ENCODE measurements around the gene PSENEN.
A peak's percentile ranks its signal among the peaks of the same experiment; 100 is the strongest.

PSENEN gene

GRCh38 chr19:35755550-35756376 lies 10.3 kb downstream of the PSENEN start:
- H3K27ac ChIP-seq (ENCODE audit: low read depth, low read length), result no peak overlapping the region
- no peak overlapping the region for H3K9ac ChIP-seq (ENCODE audit: low read depth, low read length)
- no peaks in the 10 kb centered on the region for H3K9me3 ChIP-seq (ENCODE audit: control insufficient read depth, insufficient read depth, low read length)
- H3K27me3 ChIP-seq (ENCODE audit: control insufficient read depth, insufficient read depth, low read length), result peaks cover 3% of the 10 kb centered on the region; the same call in 1 of the 2 replicates
- H3K4me3 ChIP-seq (ENCODE audit: low read depth, low read length), result peak overlapping the region; percentile 64
- H3K4me1 ChIP-seq (ENCODE audit: control insufficient read depth, insufficient read depth, low read length), result peaks cover 9% of the 10 kb centered on the region; the same call in 1 of the 2 replicates
- H3K36me3 ChIP-seq (ENCODE audit: control insufficient read depth, insufficient read depth, low read length), result peaks cover 17% of the 10 kb centered on the region; the same call in 1 of the 2 replicates

DNA sequence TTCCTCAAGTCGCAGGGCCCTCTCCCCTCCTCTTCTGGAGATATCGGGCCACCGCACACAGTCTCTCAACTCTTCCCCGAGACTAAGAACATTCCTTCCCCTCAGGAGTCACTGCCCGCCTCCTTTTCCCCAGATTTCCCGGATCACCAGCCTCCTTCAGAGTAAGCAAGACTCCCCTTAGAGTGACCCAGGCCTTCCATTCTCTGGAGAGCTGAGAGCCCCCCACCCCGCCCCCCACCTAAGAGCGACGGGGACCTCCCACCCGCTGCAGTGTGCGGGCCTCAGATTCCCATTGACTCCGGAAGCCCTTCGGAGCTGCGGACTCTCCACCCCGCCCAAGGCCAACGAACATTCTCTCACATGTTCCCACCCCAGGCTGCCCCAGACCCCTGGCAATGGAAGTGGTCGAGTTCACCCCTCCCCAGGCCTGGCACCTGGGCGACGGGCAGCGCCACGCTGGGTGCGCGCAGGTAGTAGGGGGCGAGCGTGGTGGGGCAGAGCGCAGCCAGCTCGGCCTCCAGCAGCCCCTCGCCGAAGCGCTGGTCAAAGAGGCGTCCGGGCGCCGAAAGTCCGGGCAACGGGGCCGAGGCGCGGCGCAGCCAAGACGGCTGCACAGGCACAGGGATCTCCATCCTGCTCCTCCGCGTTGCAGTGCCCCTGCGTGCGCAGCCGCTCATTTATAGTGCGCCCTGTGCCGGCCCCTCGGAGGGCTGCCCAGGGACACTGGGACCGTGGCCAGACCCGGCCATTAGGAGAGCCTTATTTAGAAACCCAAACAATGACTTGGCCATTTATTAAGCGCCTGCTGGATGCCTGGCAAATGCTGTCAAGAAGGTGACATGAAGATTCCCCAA lies 11.2 kb downstream of the PSENEN start, which contains the start of gene HSPB6:
TSS of gene HSPB6 (minus strand) at position 653 of the 854 bp plus-strand sequence. CDS start at position 632, 21 bp downstream.
- H3K4me1 ChIP-seq (ENCODE audit: control insufficient read depth, insufficient read depth, low read length), result peaks cover 9% of the 10 kb centered on the region; the same call in 1 of the 2 replicates
- peaks cover 21% of the 10 kb centered on the region; the same call in 1 of the 2 replicates for H3K36me3 ChIP-seq (ENCODE audit: control insufficient read depth, insufficient read depth, low read length)
- H3K4me3 ChIP-seq (ENCODE audit: low read depth, low read length), result peak within 1 kb of the TSS; percentile 98
- H3K9ac ChIP-seq (ENCODE audit: low read depth, low read length), result peak within 1 kb of the TSS; percentile 28
- H3K27ac ChIP-seq (ENCODE audit: low read depth, low read length), result peak within 1 kb of the TSS; percentile 85
- peaks cover 3% of the 10 kb centered on the region; the same call in 1 of the 2 replicates for H3K27me3 ChIP-seq (ENCODE audit: control insufficient read depth, insufficient read depth, low read length)
- no peaks in the 10 kb centered on the region for H3K9me3 ChIP-seq (ENCODE audit: control insufficient read depth, insufficient read depth, low read length)

- H3K36me3 ChIP-seq (ENCODE audit: control insufficient read depth, insufficient read depth, low read length), result peaks cover 27% of the 10 kb centered on the region
- peaks cover 9% of the 10 kb centered on the region; the same call in 1 of the 2 replicates for H3K4me1 ChIP-seq (ENCODE audit: control insufficient read depth, insufficient read depth, low read length)
- no peaks in the 10 kb centered on the region for H3K9me3 ChIP-seq (ENCODE audit: control insufficient read depth, insufficient read depth, low read length)
- peaks cover 3% of the 10 kb centered on the region; the same call in 1 of the 2 replicates for H3K27me3 ChIP-seq (ENCODE audit: control insufficient read depth, insufficient read depth, low read length)
- peak overlapping the region; percentile 98 for H3K4me3 ChIP-seq (ENCODE audit: low read depth, low read length)
- H3K9ac ChIP-seq (ENCODE audit: low read depth, low read length), result peak overlapping the region; percentile 28
- peak overlapping the region; percentile 85 for H3K27ac ChIP-seq (ENCODE audit: low read depth, low read length)
Measured at GRCh38 chr19:35757231-35757748, 11.8 kb downstream of the PSENEN start.

DNA sequence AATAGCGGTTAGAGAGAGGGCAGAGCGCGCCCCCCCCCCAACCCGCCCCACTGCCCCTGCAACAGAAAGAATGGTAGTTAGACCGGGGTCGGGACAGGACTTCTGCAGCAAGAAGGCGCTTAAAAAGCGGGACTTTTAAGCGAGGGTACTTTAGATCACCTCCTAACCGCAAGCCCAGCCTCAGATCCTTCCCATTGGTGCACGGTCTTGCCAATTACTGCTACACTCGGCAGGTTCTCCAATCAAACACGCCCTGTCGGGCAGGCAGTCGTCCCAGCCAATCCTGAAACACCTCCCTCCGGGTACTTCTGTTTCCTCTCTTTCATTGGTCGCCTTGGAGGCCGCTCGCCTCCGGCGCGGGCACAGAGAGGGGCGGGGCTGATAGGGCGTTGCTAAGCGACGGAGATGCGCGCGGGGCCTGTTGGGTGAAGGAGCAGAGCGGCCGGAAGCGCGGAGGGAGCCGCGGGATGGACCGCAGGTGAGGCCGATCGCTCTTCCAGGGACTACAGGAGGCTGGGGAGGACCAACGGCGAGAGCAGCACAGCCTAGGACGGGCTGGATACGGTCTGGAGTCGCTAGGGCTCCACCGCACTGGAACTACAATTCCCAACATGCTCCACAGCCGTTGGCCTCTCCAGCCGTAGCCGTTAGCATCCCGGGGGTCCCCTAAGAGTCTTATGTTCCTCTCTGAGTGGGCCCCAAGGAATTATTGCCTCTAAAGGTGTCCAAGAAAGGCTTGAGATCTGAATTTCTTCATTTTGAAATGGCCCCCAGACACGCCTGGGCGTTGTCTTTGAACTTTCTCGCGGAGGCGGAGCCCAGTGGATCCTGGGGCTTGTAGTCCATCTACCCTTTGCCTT lies 12.5 kb downstream of the PSENEN start, which contains the start of gene PROSER3:
TSS of gene PROSER3 (plus strand) at position 428 of the 860 bp plus-strand sequence. CDS start at position 468, 40 bp downstream.
- Histone ChIP-seq H3K9ac (ENCODE audit: low read depth, low read length) (peak within 1 kb of the TSS; percentile 89), H3K27ac (ENCODE audit: low read depth, low read length) (peak within 1 kb of the TSS; percentile 85), H3K9me3 (ENCODE audit: control insufficient read depth, insufficient read depth, low read length) (no peaks in the 10 kb centered on the region), H3K27me3 (ENCODE audit: control insufficient read depth, insufficient read depth, low read length) (peaks cover 3% of the 10 kb centered on the region; the same call in 1 of the 2 replicates), H3K36me3 (ENCODE audit: control insufficient read depth, insufficient read depth, low read length) (peaks cover 23% of the 10 kb centered on the region), H3K4me1 (ENCODE audit: control insufficient read depth, insufficient read depth, low read length) (peaks cover 9% of the 10 kb centered on the region; the same call in 1 of the 2 replicates), H3K4me3 (ENCODE audit: low read depth, low read length) (peak within 1 kb of the TSS; percentile 98)

GRCh38 chr19:35759697-35760096 lies 14.2 kb downstream of the PSENEN start:
- H3K27ac ChIP-seq (ENCODE audit: low read depth, low read length), result no peak overlapping the region
- H3K9me3 ChIP-seq (ENCODE audit: control insufficient read depth, insufficient read depth, low read length), result no peaks in the 10 kb centered on the region
- H3K36me3 ChIP-seq (ENCODE audit: control insufficient read depth, insufficient read depth, low read length), result peaks cover 31% of the 10 kb centered on the region
- peaks cover 9% of the 10 kb centered on the region; the same call in 1 of the 2 replicates for H3K4me1 ChIP-seq (ENCODE audit: control insufficient read depth, insufficient read depth, low read length)
- no peak overlapping the region for H3K9ac ChIP-seq (ENCODE audit: low read depth, low read length)
- H3K27me3 ChIP-seq (ENCODE audit: control insufficient read depth, insufficient read depth, low read length), result peaks cover 3% of the 10 kb centered on the region; the same call in 1 of the 2 replicates
- no peak overlapping the region for H3K4me3 ChIP-seq (ENCODE audit: low read depth, low read length)

DNA sequence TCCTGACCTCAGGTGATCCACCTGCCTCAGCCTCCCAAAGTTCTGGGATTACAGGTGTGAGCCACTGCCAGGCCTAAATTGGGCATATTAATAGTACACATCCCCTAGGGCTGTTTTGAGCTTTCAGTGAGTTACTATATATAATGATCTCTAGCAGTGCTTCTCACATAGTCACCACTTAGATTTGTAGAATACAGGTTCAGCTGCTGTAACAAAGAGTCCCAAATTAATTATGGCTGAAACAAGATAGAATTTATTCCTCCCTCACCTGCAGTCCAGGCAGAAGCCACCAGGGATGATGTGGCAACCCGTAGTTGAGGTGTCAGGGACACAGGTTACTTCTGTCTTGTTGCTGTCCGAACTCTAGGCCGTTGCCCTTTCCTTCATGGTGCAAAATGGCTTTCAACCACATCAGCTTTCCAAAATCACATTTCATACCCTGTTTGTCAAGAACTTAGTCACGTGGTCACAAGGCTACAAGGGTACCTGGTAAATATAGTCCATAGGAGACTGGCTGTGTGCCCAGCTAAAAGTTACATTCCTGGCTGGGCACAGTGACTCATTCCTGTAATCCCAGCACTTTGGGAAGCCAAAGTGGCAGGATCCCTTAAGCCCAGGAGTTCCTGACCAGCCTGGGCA lies 15.4 kb downstream of the PSENEN start:
- peaks cover 37% of the 10 kb centered on the region for H3K36me3 ChIP-seq (ENCODE audit: control insufficient read depth, insufficient read depth, low read length)
- H3K27ac ChIP-seq (ENCODE audit: low read depth, low read length), result no peak overlapping the region
- H3K27me3 ChIP-seq (ENCODE audit: control insufficient read depth, insufficient read depth, low read length), result no peaks in the 10 kb centered on the region; the same call in 1 of the 2 replicates
- no peaks in the 10 kb centered on the region for H3K9me3 ChIP-seq (ENCODE audit: control insufficient read depth, insufficient read depth, low read length)
- H3K4me3 ChIP-seq (ENCODE audit: low read depth, low read length), result no peak overlapping the region
- peaks cover 9% of the 10 kb centered on the region; the same call in 1 of the 2 replicates for H3K4me1 ChIP-seq (ENCODE audit: control insufficient read depth, insufficient read depth, low read length)
- H3K9ac ChIP-seq (ENCODE audit: low read depth, low read length), result no peak overlapping the region

DNA sequence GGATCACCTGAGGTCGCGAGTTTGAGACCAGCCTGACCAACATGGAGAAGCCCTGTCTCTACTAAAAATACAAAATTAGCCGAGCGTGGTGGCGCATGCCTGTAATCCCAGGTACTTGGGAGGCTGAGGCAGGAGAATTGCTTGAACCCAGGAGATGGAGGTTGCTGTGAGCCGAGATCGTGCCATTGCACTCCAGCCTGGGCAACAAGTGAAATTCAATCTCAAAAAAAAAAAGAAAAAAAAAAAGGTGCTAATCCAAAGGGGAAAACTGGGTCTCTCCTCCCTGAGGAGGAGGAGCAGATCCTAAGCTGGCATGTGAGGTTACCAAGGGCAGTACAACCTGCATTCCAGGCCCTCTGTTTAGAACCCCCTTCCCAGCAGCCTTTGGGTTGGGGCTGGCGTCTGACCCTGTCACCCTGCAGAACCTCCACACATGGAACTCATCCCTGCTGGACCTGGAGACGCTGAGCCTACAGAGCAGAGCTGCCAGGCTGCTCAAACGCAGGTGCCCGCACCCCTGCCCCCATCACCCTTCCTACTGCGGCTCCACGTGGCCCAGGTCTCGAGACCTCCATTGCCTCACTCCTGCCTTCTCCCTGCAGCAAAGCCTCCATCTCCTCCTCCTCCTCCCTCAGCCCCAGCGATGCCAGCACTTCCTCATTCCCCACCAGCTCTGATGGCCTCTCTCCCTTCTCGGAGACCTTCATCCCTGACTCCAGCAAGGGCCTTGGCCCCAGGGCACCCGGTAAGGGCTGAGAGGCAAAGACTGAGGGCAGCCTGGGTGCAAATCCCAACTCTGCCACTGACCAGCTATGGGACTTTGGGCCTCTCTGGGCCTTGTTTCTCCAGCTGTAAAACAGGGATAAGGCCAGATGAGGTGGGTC lies 19.2 kb downstream of the PSENEN start:
- peaks cover 41% of the 10 kb centered on the region for H3K36me3 ChIP-seq (ENCODE audit: control insufficient read depth, insufficient read depth, low read length)
- H3K9me3 ChIP-seq (ENCODE audit: control insufficient read depth, insufficient read depth, low read length), result no peaks in the 10 kb centered on the region
- H3K9ac ChIP-seq (ENCODE audit: low read depth, low read length), result no peak overlapping the region
- H3K27ac ChIP-seq (ENCODE audit: low read depth, low read length), result no peak overlapping the region
- no peaks in the 10 kb centered on the region; the same call in 1 of the 2 replicates for H3K4me1 ChIP-seq (ENCODE audit: control insufficient read depth, insufficient read depth, low read length)
- H3K27me3 ChIP-seq (ENCODE audit: control insufficient read depth, insufficient read depth, low read length), result no peaks in the 10 kb centered on the region
- no peak overlapping the region for H3K4me3 ChIP-seq (ENCODE audit: low read depth, low read length)

- H3K4me3 ChIP-seq (ENCODE audit: low read depth, low read length), result no peak overlapping the region
Measured at GRCh38 chr19:35766571-35767104, 21.2 kb downstream of the PSENEN start.

More at GRCh38 chr19:35766571-35767104, 21.2 kb downstream of the PSENEN start:
- Histone ChIP-seq H3K36me3 (ENCODE audit: control insufficient read depth, insufficient read depth, low read length) (peaks cover 29% of the 10 kb centered on the region), H3K27ac (ENCODE audit: low read depth, low read length) (no peak overlapping the region), H3K4me1 (ENCODE audit: control insufficient read depth, insufficient read depth, low read length) (no peaks in the 10 kb centered on the region; the same call in 1 of the 2 replicates), H3K27me3 (ENCODE audit: control insufficient read depth, insufficient read depth, low read length) (no peaks in the 10 kb centered on the region), H3K9ac (ENCODE audit: low read depth, low read length) (no peak overlapping the region), H3K9me3 (ENCODE audit: control insufficient read depth, insufficient read depth, low read length) (no peaks in the 10 kb centered on the region)
